Measurements from ENCODE around the gene DCDC2C. TPM values are rescaled to one million over a fixed set of nuclear protein-coding genes. Genes with fewer than 3 reads are reported as not detected.

DCDC2C gene
- total and polyA plus RNA-seq, 8 donors = not detected

DNA sequence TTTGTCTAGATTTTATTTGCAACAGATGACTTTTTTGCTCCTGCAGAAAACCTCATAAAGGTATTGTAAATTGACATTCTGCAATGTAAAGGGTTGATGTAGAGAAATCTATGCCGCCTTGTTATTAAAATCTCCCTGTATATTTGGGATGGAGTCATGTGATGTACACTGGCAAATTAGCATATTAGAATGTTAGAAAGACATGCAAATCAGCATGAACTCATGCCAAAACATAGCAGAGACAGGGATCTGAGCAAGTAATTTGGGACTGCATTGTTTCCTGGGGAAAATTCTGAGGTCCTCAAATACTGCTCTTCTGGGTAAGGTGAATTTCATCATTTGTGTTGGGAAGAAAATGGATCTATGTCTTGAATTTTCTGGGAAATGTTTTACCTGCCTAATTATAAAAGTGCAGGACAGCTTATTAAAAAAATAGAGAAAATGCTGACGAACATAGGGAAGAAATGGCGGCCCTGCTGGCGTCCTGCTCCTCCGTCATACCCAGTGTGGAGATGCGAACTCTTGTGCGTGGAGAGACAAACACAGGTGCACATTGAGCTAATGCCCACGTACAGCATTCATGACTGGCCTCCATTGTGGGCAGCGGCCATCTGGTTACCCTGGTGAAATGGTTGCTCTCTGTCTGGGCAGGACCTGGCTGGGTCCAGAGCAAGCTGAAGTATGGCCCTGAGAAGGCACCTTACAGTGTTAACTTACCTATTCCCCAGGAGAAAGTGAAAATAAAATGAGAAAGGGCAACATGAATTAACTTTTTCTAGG is 29.1 kb upstream of the DCDC2C start:
- TF ChIP-seq, protein P1, sequence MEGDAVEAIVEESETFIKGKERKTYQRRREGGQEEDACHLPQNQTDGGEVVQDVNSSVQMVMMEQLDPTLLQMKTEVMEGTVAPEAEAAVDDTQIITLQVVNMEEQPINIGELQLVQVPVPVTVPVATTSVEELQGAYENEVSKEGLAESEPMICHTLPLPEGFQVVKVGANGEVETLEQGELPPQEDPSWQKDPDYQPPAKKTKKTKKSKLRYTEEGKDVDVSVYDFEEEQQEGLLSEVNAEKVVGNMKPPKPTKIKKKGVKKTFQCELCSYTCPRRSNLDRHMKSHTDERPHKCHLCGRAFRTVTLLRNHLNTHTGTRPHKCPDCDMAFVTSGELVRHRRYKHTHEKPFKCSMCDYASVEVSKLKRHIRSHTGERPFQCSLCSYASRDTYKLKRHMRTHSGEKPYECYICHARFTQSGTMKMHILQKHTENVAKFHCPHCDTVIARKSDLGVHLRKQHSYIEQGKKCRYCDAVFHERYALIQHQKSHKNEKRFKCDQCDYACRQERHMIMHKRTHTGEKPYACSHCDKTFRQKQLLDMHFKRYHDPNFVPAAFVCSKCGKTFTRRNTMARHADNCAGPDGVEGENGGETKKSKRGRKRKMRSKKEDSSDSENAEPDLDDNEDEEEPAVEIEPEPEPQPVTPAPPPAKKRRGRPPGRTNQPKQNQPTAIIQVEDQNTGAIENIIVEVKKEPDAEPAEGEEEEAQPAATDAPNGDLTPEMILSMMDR (IDR thresholded peaks at IDR 0.05) = no peak
- no peaks in the 10 kb centered on the region for H3K36me3 ChIP-seq
- ATAC-seq (no peak), DNase-seq (no peak)
- no peak overlapping the region for H3K4me3 ChIP-seq
- H3K27me3 ChIP-seq = peaks cover 0 to under 1% of the 10 kb centered on the region in 2 donors
- intact Hi-C loops (cut with DNase I) = no loop called here
- no peaks in the 10 kb centered on the region for H3K4me1 ChIP-seq
- no peak overlapping the region for H3K27ac ChIP-seq
- no peaks in the 10 kb centered on the region for H3K9me3 ChIP-seq

DNA sequence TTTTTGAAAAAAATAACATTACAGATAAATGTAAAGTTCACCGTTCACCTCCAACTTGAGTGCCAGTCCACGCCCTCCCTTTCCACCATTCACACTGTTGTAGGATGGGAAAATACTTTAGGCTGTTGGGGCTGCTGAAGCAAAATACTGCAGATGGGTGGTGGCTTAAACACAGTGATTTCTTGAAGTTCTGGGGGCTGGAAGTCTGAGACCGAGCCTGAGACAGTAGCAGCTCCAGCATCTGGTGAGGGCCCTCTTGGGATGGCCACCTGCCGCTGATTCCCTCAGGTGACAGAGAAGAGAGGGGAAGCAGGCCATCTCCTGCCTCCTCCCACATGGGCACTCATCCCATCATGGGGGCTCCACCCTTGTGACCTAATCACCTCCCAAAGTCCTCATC is 27.7 kb upstream of the DCDC2C start:
- Histone ChIP-seq H3K36me3 (no peaks in the 10 kb centered on the region), H3K4me1 (no peaks in the 10 kb centered on the region), H3K9me3 (no peaks in the 10 kb centered on the region), H3K27ac (no peak overlapping the region), H3K4me3 (no peak overlapping the region), H3K27me3 (peaks cover 0 to 6% of the 10 kb centered on the region in 2 donors)
- no peak for DNase-seq
- TF ChIP-seq, protein P1 (IDR thresholded peaks at IDR 0.05) = no peak
- no peak for ATAC-seq
- intact Hi-C loops (cut with DNase I) = no loop called here

DNA sequence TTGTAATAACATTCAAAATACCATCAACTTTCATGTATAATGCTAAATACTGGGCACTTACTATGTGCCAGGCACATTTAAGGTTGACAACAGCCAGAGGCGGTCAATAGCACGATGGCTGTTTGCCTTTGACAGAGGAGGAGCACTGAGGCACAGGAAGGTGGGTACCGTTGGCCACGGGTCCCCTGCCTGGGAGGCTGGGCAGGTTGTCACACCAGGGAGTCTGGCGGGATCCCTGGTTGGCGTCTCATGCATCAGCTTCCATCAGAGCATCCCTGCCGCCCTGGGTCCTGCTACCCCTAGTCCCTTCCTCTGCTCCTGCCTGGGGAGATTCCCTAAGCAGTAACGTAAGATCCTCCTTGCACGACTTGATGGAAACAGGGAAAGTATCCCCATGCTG is 25.9 kb upstream of the DCDC2C start:
- Histone ChIP-seq H3K4me3 (no peak overlapping the region), H3K4me1 (no peaks in the 10 kb centered on the region), H3K27me3 (peaks cover 0 to 6% of the 10 kb centered on the region in 2 donors), H3K27ac (no peak overlapping the region), H3K36me3 (no peaks in the 10 kb centered on the region), H3K9me3 (no peaks in the 10 kb centered on the region)
- ATAC-seq (no peak), DNase-seq (no peak)
- intact Hi-C loops (cut with DNase I) = no loop called here
- TF ChIP-seq, protein P1 (IDR thresholded peaks at IDR 0.05) = no peak

DNA sequence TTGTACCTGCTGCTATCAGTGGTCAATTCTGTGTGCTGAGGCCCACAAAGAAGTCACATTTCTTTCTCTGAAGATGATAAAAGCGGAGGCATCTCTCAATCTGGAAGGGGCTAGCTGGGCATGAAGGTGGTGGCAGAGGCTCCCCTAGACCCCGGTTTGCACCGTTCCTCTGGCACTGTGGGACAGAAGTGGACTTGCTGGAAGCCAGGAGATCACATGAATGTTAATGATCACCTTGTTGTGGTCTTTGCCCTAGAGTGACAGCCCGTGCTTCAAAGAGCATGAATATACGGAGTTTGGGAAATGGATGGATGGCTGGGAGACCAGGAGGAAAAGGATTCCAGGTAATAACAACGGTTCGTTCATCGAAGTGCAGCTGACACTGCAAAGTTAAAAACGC is 25.2 kb upstream of the DCDC2C start:
- Histone ChIP-seq H3K27ac (no peak overlapping the region), H3K9me3 (no peaks in the 10 kb centered on the region), H3K36me3 (no peaks in the 10 kb centered on the region), H3K4me3 (no peak overlapping the region), H3K4me1 (no peaks in the 10 kb centered on the region), H3K27me3 (peaks cover 0 to 6% of the 10 kb centered on the region in 2 donors)
- DNase-seq (no peak), ATAC-seq (no peak)
- TF ChIP-seq, protein P1 (IDR thresholded peaks at IDR 0.05) = no peak
- intact Hi-C loops (cut with DNase I) = no loop called here

DNA sequence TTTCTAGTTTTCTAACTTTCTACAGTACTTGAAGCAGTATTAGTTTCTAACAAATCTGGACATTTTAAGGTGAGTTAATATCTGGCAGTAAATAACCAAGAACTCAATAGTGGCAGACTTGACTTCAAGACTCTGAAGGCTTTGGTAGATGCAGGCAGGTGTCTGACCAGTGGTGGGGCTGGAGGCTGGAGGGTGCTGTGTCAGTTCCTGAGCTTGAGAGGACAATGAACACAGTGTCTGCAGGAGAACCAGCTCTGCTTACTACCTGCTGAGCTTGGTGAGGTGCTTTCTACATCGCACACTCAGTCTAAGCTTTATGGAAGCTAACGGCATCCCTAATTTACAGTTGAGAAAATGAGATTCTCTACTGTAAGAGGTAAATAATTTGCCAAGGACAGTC is 24.2 kb upstream of the DCDC2C start:
- Histone ChIP-seq H3K27me3 (peaks cover 0 to 6% of the 10 kb centered on the region in 2 donors), H3K4me1 (no peaks in the 10 kb centered on the region), H3K27ac (no peak overlapping the region), H3K4me3 (no peak overlapping the region), H3K36me3 (no peaks in the 10 kb centered on the region), H3K9me3 (no peaks in the 10 kb centered on the region)
- intact Hi-C loops (cut with DNase I) = no loop called here
- ATAC-seq (no peak), DNase-seq (no peak)
- TF ChIP-seq, protein P1 (IDR thresholded peaks at IDR 0.05) = no peak

Measured in left lung (tissue), 10 donors.